HG02623 (cell line): ENCODE data around the gene TMPRSS7.

Source experiments
- ATAC-seq: cut with Tn5 transposase; IDR thresholded peaks from one replicate; pipeline ENCODE4 v1.9.1; 2021; ENCODE audit warnings: moderate library complexity; ENCODE audit not compliant: unreplicated experiment

TMPRSS7 gene, protein sequence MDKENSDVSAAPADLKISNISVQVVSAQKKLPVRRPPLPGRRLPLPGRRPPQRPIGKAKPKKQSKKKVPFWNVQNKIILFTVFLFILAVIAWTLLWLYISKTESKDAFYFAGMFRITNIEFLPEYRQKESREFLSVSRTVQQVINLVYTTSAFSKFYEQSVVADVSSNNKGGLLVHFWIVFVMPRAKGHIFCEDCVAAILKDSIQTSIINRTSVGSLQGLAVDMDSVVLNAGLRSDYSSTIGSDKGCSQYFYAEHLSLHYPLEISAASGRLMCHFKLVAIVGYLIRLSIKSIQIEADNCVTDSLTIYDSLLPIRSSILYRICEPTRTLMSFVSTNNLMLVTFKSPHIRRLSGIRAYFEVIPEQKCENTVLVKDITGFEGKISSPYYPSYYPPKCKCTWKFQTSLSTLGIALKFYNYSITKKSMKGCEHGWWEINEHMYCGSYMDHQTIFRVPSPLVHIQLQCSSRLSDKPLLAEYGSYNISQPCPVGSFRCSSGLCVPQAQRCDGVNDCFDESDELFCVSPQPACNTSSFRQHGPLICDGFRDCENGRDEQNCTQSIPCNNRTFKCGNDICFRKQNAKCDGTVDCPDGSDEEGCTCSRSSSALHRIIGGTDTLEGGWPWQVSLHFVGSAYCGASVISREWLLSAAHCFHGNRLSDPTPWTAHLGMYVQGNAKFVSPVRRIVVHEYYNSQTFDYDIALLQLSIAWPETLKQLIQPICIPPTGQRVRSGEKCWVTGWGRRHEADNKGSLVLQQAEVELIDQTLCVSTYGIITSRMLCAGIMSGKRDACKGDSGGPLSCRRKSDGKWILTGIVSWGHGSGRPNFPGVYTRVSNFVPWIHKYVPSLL

DNA sequence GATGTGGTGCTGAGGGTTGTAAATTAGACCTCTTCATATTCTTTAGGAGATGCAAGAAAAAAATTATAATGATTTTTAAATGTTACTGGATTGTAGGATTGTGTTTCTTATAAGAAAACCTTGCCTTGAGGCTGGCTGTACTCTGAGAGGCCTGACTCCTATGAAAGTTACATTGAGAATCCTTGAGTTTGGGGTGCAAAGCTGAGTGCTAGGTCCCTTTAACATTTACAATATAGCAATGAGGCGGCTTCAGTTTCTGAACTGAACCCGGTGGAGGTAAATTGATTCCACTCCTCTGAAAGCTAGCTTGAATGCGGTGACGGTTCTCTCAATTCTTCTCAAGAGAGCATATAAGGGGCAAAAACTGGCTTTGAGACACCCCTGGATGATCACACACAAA is at the start of gene TMPRSS7:
Gene TMPRSS7, plus strand, starts transcription at position 301 of the 400 bp plus-strand sequence. CDS start 110 bp downstream, outside the sequence.
- ATAC-seq: no peak

DNA sequence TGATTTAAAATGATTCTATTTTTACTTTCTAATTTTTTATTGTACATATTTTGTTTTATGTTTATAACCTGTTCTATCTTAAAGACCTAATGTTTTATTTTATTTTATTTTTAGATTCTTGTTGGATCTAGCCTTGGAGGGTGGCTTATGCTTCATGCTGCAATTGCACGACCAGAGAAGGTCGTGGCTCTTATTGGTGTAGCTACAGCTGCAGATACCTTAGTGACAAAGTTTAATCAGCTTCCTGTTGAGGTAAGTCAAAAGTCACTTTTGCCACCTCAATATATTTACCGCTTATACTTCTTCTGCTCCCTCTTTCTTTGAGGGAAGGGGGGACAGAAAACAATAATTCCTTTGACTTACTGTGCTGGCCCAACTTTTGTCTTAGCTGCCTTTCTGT is 47.7 kb upstream of the TMPRSS7 start:
- ATAC-seq: no peak

DNA sequence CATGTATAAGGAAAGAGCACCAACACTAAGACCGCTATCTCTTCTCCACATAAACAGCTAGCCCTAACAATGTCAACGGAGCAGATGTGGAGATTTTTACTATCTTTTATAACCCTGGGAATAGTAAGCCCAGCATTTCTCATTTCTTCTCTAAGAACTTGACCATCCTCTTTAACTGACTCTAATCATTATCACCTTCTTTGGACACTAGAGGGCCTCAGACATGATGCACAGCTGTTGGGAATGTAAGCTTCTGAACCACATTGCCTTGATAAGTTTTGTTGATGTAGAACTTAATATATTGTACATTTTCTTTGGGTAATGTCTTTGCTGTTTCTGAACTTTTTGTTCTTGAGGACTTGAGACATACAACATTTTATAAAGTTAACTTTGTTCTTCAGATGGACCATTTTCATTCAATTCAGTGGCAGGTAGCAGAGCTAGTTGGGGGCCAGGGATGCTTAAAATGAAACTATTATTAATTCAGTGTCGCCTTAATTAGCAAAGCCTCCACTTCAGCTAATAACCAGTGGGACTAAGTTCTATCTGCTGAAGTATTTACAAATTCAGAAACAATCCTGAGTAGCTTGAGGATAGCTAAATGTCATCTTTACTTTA is 45.4 kb upstream of the TMPRSS7 start:
- ATAC-seq: peak; percentile 88

DNA sequence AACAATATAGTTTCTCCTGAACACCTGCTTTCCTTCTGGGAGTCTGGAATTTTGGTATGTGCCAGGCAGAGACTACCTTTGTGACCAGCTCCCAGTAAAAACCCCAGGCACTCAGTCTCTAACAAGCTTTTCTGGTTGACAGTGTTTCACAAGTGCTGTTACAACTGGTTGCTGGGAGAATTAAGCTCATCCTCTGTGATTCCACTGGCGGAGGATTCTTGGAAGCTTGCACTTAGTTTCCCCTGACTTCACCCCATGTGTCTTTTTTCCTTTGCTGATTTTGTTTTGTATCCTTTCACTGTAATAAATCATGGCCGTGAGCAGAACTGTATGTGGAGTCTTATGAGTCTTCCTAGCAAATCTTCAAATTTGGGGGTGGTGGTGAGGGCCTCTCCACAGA is 41.5 kb upstream of the TMPRSS7 start:
- no peak for ATAC-seq

DNA sequence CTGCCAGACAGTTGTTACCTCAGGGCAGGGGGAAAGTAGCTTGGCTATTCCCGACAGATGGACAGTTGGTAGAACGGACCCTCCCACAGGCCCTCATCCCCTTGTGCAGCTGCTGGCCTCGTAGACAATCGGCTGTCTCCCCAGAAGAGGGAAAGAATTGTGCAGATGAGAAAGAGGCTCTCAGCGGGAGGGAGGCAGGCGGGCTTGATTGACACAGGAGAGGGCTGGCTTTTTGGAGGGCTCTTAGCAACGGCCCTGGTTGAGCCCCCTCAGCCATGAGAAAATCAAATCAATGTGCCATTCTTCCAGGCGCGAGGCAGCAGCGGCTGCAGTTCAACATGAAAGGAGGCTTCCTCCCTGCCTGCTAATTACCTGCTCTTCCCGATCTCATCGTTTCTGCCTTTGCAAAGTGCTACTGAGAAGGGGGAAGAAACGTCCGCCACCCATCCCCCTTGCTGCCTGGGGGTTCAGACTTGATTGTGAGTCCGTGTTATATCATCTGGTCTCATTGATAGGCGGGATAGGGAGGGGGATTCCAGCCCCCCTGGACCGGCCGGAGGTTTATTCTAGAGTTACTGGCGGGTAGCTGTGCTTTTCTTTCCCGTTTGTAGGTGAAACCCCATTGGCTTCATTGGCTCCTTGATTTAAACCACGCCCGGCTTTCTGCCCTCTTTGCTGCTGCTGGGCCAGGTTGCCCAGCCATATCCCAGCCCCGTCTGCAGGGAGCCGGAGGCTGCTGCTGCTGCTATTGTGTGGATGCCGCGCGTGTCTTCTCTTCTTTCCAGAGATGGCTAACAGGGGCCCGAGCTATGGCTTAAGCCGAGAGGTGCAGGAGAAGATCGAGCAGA is 35.7 kb upstream of the TMPRSS7 start, which contains the start of gene TAGLN3:
Gene TAGLN3, plus strand, starts transcription at position 287 of the 848 bp plus-strand sequence. Its CDS starts 501 bp downstream, at position 788.
- ATAC-seq: no peak

DNA sequence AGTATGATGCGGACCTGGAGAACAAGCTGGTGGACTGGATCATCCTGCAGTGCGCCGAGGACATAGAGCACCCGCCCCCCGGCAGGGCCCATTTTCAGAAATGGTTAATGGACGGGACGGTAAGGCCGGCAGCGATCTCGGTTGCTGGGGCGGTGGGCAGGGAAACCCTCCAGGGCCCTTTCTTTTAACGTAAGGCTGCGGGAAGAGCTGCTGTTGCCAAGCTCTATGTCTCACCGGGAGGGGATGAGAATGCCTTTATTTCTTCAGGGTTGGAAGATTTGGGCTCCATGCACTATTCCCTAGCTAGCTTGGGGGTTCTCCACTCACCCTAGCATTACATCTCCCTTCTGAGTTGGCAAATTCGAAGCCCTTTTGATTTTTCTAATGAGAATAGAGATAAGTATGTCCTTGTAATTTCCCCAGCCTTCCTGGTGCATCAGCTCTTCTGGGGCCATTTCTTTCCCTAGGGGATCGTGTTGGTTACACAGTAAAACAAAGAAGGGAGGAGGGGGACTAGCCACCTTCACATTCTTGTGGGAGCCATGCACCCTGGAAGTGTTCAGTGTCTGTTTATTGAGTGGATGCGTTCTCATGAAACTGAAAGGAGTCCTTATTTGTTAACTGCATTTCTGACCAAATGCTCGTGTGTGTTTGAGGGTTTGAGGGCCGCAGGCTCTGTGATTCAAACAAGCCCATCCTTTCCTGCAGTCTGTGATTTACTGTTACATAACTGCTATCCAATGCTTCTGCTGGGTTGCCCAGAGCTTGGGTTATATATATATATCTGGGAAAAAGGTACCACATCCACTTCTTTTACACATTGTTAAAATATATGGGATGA is 34.8 kb upstream of the TMPRSS7 start:
- ATAC-seq: no peak

DNA sequence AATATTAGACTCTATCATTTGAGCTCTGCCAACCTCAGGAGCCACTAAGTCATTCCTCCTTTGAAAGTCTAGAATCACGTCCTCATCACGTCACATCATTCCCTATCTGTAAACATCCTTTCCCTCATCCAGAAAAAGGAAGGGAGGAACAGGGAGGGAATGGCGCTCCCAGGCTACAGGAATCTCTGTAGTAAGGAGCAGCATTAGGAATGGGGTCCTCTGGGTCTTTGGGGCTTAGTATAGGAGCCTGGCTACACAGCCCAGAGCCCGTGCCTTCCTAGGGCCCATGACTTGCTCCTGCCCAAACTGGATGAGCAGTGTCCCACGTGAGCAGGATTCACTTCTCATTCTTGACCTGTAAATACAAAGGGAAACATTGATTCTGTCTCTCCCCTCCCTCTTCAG is 34.2 kb upstream of the TMPRSS7 start:
- no peak for ATAC-seq

DNA sequence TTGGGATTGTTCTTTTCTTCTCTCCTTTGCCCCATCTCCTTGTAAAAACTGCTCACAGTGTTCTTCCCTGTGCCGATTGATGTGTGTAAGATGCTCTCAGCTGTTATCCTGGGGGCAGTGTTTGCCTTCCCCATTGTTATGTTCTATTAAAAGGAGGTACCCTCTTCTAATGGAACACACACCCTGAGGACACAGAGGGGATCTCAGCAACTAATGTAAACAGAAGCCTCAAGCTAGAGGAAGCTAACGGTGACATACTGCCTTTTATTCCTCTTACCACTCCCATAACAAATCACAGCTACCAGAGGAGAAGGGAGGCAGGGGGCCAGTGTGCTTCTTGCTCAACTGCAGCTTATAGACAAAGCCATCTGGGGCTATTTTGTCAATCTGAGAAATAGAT is 33.6 kb upstream of the TMPRSS7 start:
- ATAC-seq: no peak

DNA sequence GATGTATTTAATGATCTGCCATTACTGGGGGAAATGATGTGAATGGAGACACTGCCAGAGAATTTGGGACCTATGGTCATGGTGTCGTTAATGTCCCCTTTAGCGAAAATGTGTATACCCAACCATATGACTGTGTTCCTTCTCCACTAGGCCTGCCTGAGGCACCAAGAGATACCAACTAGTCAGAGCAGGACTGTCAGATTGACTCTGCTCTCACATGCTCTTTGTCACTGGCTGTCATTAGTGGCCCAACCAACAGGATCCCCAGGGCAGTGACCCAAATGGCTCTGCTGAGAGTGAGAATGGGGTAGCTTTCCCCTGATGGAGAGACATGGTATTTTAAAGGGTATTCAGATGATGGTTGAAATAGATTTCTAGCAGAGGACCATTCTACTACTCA is 33.0 kb upstream of the TMPRSS7 start:
- ATAC-seq: no peak

DNA sequence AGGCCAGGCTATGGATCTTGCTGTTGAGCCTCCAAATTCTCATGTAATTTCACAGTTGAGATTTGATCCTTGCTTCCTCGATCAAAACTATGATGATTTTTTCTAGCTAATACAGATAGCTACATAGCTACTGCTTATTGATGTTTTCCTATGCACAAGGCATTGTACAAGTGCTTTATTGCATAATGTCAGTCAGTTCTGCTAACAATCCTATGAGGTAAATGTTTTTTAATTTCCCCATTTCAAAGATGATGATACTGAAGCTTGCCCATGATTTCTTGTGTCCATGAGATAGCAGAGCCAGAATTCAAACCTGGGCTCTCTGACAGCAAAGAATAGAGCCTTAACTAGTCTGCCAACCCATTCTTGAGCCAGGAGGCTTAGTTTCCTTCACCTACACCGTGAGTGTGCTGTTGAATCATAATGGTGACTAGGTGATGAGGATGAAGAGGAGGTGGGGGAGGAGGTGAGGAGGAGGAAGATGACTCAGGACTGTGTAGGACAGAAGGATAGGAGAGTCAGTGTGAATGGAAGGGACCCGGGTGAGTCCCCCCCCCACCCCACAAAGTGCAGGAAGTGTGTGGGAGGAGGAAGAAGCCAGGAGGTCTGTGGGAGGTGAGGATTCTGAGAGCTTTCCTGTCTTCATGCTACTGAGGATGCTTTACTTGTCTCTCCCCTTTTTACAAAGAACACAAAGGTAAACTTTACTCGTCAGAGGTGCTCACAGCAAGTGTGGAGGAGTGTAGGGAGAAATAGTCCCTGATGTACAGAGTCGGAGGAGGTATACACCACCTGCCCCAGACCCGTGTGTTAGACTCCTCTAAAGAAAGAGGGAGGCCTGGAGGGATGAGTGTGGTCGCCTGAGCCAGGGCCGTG is 32.2 kb upstream of the TMPRSS7 start:
- no peak for ATAC-seq

DNA sequence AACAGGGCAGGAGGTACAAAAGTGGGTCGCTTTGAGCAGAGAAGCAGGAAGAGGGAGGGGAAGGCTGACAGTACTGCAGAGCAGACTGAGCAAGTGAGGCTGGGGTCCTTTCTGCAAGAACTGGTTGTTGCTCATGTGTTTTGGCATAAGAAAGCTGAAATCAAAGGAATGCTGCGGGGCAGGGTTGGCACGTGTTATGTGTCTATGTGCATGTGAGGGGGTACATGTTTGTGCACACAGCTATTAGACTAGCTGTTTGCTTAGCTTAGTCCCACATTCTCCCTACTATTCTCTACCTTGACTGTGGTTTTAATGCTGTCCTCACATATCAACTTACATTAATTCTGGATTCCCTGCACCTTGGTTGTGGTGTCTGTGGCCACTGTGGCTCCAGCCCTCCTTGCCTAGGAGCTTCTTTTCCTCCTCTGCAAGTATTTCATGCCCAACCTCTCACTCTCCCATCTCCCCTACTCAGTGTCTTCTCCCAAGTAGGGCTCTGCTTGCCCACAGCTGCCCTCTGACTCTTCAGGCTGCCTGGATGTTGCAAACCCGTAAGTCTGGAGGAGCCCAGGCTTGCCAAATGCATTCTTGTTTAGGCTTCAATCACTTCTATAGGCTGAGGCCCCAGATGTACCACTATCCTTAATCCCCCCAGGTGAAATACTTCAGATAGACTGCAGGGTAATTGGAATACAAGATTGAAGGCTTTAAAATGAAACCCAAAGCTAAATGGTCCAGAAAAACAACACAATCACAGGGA is 31.0 kb upstream of the TMPRSS7 start:
- no peak for ATAC-seq

DNA sequence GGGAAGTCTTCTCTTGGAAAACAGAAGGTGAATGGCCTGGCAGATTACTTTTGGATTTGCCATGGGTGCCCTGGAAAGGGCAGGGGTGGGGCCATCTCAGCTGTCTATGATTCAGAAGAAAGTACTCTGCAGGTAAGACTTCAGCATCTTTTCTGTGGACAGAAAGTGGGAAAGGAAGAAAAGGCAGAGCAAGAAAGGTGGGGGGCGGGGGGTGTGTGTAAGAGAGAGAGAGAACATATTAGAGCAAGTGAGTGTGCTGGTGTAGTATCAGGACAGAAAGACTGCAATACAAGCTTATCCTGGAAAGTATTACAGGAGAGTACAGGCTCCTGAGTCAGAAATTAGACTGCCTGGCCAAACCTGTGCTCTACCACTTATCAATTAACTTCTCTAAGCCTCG is 30.3 kb upstream of the TMPRSS7 start:
- no peak for ATAC-seq

DNA sequence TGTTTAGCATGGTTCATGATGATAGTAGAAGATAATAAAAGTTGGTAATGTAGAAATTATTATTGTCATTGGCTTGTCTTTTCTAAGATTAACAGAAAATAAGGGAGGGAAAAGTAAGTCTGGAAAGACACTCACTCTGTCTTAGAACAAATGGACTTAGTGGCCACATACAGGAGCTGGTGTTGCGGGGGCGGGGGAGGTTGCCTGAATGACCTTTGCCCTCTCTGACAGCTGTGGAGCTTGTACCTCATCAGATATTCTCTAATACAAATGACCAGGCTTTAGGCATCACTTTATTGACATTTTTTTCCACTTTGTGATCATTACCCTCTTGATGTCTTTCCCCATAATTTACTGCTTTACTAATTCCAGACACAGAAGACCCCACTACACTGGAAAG is 29.9 kb upstream of the TMPRSS7 start:
- ATAC-seq: no peak

DNA sequence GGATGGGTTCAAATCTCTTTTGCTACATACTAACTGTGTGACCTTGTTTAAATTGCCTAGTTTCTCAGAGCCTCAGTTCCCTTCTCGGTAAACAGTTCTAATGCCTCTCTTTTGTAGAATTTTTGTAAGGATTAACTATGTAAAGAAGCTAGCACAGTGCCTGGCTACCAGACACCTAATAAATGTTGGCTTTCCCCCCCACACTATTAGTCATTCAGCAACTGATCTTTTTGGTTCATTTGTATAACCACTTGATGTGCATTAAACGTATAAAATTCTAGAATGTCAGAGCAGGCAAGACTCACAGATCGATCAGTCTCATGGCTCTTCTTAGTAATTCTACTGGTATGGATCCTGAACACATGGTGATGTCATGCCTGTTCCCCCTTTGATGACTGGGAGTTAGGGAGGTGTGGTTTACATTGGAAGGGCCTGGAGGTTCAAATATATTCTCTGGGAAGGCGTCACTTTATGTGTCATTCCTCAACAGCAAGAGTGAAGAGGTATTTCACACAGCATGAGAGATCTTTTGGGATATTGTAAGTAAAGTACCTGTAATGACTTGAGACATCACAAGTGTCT is 29.4 kb upstream of the TMPRSS7 start:
- ATAC-seq: no peak

DNA sequence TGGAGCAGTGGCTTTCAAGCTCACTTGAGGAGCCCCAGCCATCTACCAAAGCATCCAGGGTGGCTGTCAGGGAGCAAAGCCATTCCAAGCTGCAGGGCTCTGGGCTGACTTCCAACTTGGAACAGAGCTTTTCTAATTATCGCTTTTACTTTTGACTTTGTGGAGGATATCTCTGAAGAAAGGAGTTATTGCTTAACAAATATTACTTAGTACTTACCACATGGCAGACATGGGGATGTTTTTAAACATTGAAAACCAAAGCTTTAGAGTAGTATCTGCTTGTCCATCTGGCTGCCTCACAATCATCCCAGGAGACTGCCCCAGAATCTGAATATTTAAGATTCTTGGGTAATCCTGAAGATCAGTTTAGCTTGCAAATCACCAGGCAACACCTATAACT is 26.9 kb upstream of the TMPRSS7 start:
- no peak for ATAC-seq

DNA sequence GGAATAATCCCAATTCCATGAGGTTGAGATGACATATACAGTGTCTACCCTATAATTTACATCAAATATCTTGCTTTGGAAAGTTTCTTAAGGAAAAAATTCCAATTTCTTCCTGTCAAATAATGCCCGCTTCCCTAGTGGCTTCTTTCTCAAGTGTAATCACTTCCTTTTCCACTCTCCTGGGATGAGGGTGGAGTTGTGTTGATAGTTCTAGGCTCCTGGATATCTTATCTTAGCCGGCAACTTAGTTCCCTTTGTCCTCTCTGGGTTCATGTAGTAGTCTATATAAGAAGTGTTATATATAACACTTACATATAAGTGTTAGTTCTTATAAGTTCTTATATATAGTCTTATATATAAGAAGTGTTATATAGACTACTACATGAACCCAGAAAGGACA is 24.9 kb upstream of the TMPRSS7 start:
- ATAC-seq: no peak

DNA sequence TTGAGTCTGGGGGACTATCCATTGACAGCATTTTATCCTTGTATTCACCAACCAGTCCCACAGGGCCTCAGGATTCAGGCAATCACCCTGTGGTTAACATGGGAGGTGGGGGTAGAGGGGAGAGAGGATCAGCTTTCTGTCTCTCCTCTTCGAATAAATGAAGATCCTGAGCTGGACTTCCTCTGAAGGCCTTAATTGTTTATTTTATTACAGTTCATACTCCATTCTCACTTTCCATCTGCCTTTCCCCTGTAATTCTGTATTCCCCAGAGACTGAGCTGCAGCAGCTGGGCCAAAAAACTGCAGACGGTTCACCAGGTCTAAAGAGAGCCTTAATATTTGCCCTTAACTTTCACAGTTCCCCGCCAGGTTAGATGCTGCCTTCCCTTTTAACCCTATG is 23.9 kb upstream of the TMPRSS7 start:
- ATAC-seq: no peak
